Inflammatory macrophage treated with lipopolysaccharide for 4 hours (primary cell): Measurements from ENCODE around the gene CBY2.
"Not testable (repeated sequence)": the region's sequence is repeated elsewhere in the genome, so short reads cannot be mapped to it uniquely, and the experiment has no call there.

ENCODE experiments used
- DNase-seq: peaks from one replicate; pipeline ENCODE4 v3.0.0-alpha.2; 2020

The CBY2 gene

DNA sequence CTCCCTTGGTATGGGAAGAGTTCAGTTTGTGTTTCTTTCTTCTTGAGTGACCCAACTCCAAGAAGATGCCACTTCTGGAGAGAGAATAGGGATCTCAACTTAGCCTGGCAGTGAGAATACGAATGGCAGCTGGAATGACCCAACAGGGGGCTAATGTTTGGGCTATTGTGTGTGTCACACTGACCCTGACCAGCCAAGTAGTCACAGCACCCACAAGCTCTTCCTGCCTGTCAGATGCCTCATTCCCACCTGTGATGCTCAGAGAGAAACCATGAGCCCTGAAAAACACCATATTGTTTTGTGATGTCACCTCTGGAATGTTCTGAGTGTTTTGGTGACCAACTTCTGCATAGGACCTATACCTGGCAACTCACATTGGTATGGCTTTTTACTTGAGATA lies at the start of gene CBY2:
Gene CBY2, plus strand, starts transcription at position 233 of the 400 bp plus-strand sequence. Its CDS starts 71 bp downstream, at position 304.
- DNase-seq: no peak

DNA sequence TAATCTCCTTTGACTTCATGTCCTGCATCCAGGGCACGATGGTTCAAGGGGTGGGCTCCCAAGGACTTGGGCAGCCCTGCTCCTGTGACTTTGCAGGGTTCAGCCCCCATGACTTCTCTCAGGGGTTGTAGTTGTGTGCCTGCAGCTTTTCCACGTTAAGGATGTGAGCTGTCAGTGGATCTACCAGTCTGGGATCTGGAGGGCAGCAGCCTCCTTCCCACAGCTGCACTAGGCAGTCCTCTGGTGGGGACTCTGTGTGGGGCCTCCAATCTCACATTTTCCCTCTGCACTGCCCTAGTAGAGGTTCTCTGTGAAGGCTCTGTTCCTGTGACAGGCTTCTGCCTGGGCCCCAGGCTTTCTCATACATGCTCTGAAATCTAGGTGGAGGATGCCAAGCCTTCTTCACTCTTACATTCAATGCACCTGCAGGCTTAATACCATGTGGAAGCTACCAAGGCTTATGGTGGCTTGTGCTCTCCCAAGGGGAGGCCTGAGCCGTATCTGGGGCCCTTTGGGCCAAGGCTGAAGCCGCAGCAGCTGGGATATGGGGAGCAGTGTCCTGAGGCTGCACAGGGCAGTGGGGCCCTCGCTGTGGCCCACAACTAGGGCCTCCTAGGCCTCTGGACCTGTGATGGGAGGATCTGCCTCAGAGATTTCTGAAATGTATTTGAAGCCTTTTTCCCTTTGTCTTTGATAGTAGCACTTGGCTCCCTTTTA lies 47.3 kb upstream of the CBY2 start:
- no peak for DNase-seq

GRCh38 chr13:45658586-45659235 lies 43.4 kb upstream of the CBY2 start:
- peak; percentile 43 for DNase-seq

DNA sequence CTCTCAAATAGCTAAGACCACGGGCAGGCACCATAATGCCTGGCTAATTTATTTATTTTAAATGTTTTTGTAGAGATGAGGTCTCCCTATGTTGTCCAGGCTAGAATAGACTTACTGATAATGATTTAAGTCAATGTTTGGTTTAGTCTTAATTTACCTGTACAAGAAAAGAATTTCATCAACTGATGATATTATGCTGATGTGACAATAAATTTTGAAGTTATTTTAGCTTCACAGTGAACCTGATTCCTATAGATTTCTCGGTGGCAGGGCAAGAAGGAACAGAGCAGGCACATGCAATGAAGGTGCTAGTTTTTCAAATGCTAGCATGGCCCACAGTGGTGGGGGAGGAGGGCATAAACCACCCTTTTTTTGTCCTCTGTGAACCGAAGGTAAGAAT lies 42.6 kb upstream of the CBY2 start:
- DNase-seq: no peak

- peak; percentile 64 for DNase-seq
Measured at GRCh38 chr13:45660458-45660857, 41.7 kb upstream of the CBY2 start.

DNA sequence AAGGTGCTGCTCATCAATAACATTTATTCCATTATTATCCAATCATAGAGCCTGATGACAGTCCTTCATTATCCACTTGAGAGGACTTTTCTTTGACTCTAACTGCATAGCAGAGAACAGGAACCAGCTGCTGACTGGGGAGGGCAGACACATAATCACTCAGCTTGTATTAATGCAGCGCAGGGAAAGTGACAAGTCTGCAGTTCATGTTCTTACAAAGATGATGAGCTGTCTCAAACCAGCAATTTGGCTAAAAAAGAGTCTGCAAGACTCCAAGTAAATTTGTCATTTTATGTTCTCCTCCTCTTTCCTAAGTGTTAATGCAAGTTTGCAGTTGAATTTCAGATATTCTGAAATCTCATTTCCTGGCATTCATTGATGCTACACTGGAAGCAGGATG lies 40.0 kb upstream of the CBY2 start:
- no peak for DNase-seq

DNA sequence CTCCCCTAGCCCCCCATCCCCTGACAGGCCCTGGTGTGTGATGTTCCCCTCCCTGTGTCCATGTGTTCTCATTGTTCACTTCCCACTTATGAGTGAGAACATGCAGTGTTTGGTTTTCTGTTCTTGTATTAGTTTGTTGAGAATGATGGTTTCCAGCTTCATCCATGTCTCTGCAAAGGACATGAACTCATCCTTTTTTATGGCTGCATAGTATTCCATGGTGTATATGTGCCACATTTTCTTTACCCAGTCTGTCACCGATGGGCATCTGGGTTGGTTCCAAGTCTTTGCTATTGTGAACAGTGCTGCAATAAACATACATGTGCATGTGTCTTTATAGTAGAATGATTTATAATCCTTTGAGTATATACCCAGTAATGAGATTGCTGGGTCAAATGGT lies 39.2 kb upstream of the CBY2 start:
- not testable (repeated sequence) for DNase-seq

DNA sequence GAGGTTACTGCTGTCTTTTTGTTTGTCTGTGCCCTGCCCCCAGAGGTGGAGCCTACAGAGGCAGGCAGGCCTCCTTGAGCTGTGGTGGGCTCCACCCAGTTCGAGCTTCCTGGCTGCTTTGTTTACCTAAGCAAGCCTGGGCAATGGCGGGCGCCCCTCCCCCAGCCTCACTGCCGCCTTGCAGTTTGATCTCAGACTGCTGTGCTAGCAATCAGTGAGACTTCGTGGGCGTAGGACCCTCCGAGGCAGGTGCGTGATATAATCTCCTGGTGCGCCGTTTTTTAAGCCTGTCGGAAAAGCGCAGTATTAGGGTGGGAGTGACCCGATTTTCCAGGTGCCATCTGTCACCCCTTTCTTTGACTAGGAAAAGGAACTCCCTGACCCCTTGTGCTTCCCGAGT lies 32.5 kb upstream of the CBY2 start:
- DNase-seq: not testable (repeated sequence)

- DNase-seq: no peak
Measured at GRCh38 chr13:45670189-45670885, 31.8 kb upstream of the CBY2 start.

GRCh38 chr13:45674908-45675307 lies 27.2 kb upstream of the CBY2 start:
- no peak for DNase-seq

GRCh38 chr13:45678282-45678681 lies 23.8 kb upstream of the CBY2 start:
- DNase-seq: no peak

DNA sequence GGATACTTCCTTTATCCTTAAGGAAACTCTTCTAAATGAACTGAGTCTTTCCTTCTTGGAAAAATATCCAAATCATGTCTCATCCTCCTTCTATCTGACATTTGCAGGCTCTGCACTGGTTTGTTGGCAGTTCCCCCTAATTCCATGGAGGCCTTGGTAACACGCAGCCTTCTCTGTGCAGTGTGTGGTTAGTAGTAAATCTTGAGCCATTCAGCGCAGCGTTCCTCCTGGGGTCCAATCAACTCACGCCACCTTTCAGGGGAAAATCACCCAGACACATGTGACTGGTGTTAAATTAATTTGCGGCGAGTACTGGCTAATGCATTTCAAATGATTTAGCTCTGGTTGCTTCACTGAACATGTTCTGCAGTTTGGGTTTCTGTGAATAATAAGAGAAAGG lies 21.0 kb upstream of the CBY2 start:
- no peak for DNase-seq

DNA sequence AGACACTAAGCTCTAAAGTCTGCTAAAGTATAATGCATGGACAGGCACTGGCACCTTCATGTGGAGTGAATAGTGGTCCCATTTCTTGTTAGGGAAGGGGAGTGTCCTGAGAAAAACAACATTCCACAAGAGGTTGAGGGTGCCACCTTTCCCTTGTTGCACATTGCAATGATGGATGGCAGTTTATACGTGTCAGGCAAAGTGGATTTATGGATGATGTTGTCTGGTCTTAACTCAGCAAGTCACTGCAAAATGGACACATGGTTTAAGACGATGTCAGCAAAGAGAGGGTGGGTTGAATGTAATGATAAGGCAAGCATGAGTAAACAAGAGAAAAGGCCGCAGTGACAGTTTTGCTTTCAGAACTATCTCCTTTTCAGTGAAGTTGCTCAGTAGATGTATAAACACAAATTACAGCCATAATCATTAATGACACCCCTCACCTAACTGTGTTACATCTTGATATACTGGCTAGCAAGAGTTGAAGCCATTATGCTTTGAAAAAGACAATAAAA lies 19.6 kb upstream of the CBY2 start:
- DNase-seq: no peak

- no peak for DNase-seq
Measured at GRCh38 chr13:45683701-45684100, 18.4 kb upstream of the CBY2 start.

- no peak for DNase-seq
Measured at GRCh38 chr13:45688577-45688976, 13.5 kb upstream of the CBY2 start.

DNA sequence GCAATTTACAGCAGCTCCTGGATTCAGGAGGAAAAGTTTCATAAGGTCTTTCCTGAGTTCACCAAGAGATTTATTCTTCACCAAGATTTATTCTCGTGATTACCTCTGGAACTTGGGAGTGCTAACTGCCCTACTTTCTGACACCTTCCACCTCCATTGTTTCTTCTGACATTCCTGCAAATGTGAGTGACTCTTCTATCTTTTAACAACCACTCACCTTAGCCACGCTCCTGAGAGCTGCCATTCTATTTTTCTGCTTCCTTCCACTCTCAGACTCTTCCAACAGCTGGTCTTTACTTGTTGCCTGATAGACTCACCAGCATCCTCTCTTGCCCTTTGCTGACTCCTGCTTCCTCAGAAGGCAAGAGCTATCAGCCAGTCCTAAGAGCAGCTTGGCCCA lies 11.5 kb upstream of the CBY2 start:
- DNase-seq: no peak

GRCh38 chr13:45691251-45691650 lies 10.9 kb upstream of the CBY2 start:
- no peak for DNase-seq

GRCh38 chr13:45691667-45692066 lies 10.5 kb upstream of the CBY2 start:
- no peak for DNase-seq

GRCh38 chr13:45695198-45695730 lies 6.9 kb upstream of the CBY2 start:
- DNase-seq: peak; percentile 92

GRCh38 chr13:45696610-45697226 lies 5.4 kb upstream of the CBY2 start:
- DNase-seq: peak; percentile 64

DNA sequence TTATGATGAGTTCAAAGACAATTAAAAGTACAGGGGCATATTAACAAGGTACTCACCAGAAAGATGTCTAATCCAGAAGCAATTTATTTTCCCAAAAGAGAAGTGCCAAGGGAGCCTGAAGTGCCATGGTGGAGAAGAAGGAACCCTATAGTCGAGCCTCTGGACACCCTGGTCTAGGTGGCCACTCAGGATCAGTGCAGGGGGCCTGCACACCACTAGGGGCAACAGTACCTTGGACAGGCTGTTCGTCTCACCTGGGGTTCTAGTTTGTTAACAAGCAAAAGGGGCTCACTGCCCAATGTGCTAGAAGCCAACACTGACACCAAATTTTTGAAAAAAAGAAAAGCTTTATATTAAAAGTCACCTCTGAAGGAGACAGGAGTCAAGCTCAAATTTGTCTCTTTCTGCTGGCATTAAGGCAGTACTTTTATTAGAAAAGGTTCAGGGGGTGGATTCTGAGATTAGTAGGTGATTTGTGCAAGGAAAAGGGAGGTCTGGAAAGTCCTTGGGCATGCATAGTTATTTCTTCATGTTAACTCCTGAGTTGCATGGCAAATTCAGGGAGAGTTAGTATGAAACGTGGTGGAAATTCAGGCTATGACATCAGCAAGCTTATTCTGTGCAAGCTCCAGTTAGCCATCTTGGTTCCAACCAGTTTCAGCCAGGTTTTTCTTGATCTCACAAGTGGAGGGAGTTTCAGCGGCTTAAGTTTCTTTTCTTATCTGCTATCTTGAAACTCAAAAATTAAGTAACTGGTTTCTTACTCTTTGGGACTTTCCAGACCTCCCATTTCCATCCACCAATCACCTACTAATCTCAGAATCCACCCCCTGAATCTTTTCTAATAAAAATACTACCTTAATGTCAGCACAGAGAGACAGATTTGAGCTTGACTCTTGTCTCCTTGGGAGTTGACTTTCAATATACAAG lies 884 bp upstream of the CBY2 start:
- peak; percentile 67 for DNase-seq

DNA sequence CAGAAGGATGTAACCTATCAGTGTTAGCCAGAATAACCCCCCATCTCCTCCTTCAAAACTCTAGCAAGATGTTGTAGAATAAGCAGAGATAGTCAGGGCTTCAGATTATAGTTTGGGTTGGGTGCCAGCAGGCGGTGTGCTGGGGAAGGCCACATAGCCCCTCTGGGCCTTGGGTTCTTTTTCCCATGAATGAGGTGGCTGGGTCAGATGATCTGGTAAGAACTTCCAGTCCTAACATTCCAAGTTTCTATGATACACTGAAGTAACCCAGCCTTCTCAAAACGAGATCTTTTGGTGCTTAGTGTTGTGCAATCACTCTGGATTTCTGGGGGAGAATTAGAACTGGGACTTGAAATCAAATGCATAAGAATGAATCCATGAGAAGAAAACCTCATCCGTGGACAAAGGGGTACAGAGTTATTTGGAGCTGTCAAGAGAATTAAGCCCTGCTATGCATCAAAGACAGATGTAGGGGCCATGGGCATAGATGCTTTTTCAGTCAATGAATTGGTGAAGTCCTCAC lies 810 bp downstream of the CBY2 start:
- DNase-seq: no peak
